Transverse colon (tissue), 4 donors: ENCODE measurements around the gene ME2. TPM values are rescaled to one million over a fixed set of nuclear protein-coding genes. Genes with fewer than 3 reads are reported as not detected.

Experiments used
- DNase-seq: peaks from one replicate; pipeline ENCODE4 v3.0.0-alpha.2; 2019
- H3K27ac ChIP-seq, 4 donors: fragments of 200-600 bp; sonication (generic); 2 replicates each; pipeline ENCODE4 v1.5.1; 2016 to 2018; ENCODE audit warnings: inconsistent platforms in 4 of 4
- H3K27me3 ChIP-seq: fragments of 200-600 bp; sonication (generic); 2 replicates; pipeline ENCODE4 v1.5.1; 2017; ENCODE audit warnings: inconsistent platforms
- H3K36me3 ChIP-seq, 4 donors: fragments of 200-600 bp; sonication (generic); 2 replicates each; pipeline ENCODE4 v1.5.1; 2017 to 2019; ENCODE audit warnings: inconsistent platforms in 4 of 4
- H3K4me1 ChIP-seq, 4 donors: fragments of 200-600 bp; sonication (generic); 2 replicates each; pipeline ENCODE4 v1.5.1; 2017 to 2020; ENCODE audit warnings: inconsistent platforms in 4 of 4
- H3K4me3 ChIP-seq, 4 donors: fragments of 200-600 bp; sonication (generic); 1 replicate in 1 of 4; 2 replicates in 3 of 4; pipeline versions ENCODE4 v1.5.1 to v1.6.1; 2017 to 2019; ENCODE audit warnings: inconsistent platforms in 4 of 4
- H3K9me3 ChIP-seq, 2 donors: fragments of 200-600 bp; sonication (generic); 2 replicates each; pipeline ENCODE4 v1.5.1; 2017 to 2019; ENCODE audit warnings: inconsistent platforms in 2 of 2
- EP300 ChIP-seq: sonication (generic); formaldehyde crosslinking; IDR thresholded peaks from one replicate; pipeline ENCODE4 v1.6.1; 2017; ENCODE audit warnings: antibody characterized with exemption, low read depth
- POLR2A ChIP-seq: fragments of 450-650 bp; IDR thresholded peaks from one replicate; pipeline ENCODE4 v1.6.1; 2016; ENCODE audit warnings: antibody characterized with exemption, mild to moderate bottlenecking, moderate library complexity
- POLR2AphosphoS5 ChIP-seq, 3 donors: sonication (generic); formaldehyde crosslinking; IDR thresholded peaks; one replicate each; pipeline ENCODE4 v1.6.1; 2016; ENCODE audit warnings: antibody characterized with exemption in 3 of 3
- WGBS, 2 donors: methylation state at CpG; one replicate each; pipeline ENCODE4 v1.1.5; 2018; ENCODE audit warnings: low coverage in 1 of 2; 5-methylcytosine and 5-hydroxymethylcytosine counted together
- in situ Hi-C, 4 donors: fragments of 200-750 bp; cut with MboI; loops; one replicate each; pipeline versions ENCODE4 v1.15.0 to v1.15.1; 2017; ENCODE audit warnings: low sequenced_read_pairs in 3 of 4, low pct_ligation_motif_present in 1 of 4, low pct_unique_long_range_greater_than_20kb in 1 of 4
- intact Hi-C: fragments of 100-400 bp; cut with DNase I; formaldehyde crosslinking; loops from one replicate; pipeline ENCODE4 v1.15.1; 2023; ENCODE audit warnings: low total_unique reads
- total RNA-seq, 4 donors: library from RNA; depleted of rRNA; stranded (reverse); fragments of >200 nt; gene quantifications; one replicate each; pipeline ENCODE4 v1.1.0, GENCODE V29; 2016
- TF ChIP-seq, protein P1 (sequence below), 5 experiments: fragments of 200-600 bp in 3 of 5; fragments of 450-650 bp in 2 of 5; sonication (generic) in 3 of 5; IDR thresholded peaks; 1 replicate in 2 of 5; 2 replicates in 3 of 5; pipeline ENCODE4 v1.5.1; 2016 to 2017; ENCODE audit warnings: antibody characterized with exemption in 5 of 5, inconsistent platforms in 3 of 5, mild to moderate bottlenecking in 2 of 5, moderate library complexity in 1 of 5

ME2 gene
- total RNA-seq, 4 donors from 2014 or later = 28.8 to 84.5 (median 53.2) TPM

- no peaks in the 10 kb centered on the region for H3K27me3 ChIP-seq
- H3K4me1 ChIP-seq = peaks cover 8 to 36% (median 18%) of the 10 kb centered on the region in 4 donors
- in situ Hi-C loops (no loop called here), intact Hi-C loops (no loop called here)
- TF ChIP-seq POLR2A (no peak), POLR2AphosphoS5 (IDR thresholded peaks at IDR 0.05) (peak in 1 of 3 donors; percentile 65)
- 62 to 63% methylated on average over 4 of the region's 4 CpGs for WGBS, 2 donors
- no peak overlapping the region for H3K4me3 ChIP-seq
- no peak overlapping the region for H3K27ac ChIP-seq
- peaks cover 0 to 40% (median 13%) of the 10 kb centered on the region in 4 donors for H3K36me3 ChIP-seq
- DNase-seq = no peak
- H3K9me3 ChIP-seq = peaks cover 0 to 5% of the 10 kb centered on the region in 2 donors
These were observed 94.6 kb downstream of the ME2 start for GRCh38 chr18:50973367-50974126.

DNA sequence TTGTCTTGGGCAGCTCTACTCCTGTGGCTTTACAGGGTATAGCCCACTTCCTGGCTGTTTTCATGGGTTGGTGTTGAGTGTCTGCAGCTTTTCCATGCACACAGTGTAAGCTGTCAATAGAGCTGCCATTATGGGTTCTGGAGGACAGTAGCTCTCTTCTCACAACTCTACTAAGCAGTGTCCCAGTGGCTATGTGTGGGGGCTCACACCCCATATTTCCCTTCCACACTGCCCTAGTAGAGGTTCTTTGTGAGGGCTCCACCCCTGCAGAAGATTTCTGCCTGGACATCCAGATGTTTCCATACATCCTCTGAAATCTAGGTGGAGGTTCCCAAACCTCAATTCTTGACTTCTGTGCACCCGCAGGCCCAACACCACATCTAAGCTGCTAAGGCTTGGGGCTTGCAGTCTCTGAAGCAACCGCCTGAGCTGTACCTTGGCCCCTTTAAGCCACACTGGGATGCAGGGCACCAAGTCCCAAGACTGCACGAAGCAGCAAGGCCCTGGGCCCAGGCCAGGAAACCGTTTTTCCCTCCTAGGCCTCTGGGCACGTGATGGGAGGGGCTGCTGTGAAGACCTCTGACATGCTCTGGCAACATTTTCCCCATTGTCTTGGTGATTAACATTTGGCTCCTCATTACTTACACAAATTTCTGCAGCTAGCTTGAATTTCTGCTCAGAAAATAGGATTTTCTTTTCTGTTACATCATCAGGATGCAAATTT, 98.3 kb downstream of the ME2 start:
- Histone ChIP-seq H3K27me3 (no peaks in the 10 kb centered on the region), H3K27ac (no peak overlapping the region), H3K36me3 (peaks cover 0 to 49% (median 15%) of the 10 kb centered on the region in 4 donors), H3K4me1 (peaks cover 0 to 33% (median 14%) of the 10 kb centered on the region in 4 donors), H3K9me3 (peaks cover 0 to 5% of the 10 kb centered on the region in 2 donors), H3K4me3 (no peak overlapping the region)
- WGBS, 2 donors = 87% methylated on average over 5 of the region's 5 CpGs; no CpG with 5 or more reads in 1 of the 2 donors
- intact Hi-C loops (no loop called here), in situ Hi-C loops (no loop called here)
- no peak for TF ChIP-seq POLR2AphosphoS5 (IDR thresholded peaks at IDR 0.05)
- no peak for DNase-seq

GRCh38 chr18:50981381-50981780, 102.5 kb downstream of the ME2 start:
- H3K27me3 ChIP-seq = no peaks in the 10 kb centered on the region
- in situ Hi-C loops = no loop called here
- TF ChIP-seq EP300 (no peak), POLR2AphosphoS5 (IDR thresholded peaks at IDR 0.05) (no peak), POLR2A (no peak)
- TF ChIP-seq, protein P1, sequence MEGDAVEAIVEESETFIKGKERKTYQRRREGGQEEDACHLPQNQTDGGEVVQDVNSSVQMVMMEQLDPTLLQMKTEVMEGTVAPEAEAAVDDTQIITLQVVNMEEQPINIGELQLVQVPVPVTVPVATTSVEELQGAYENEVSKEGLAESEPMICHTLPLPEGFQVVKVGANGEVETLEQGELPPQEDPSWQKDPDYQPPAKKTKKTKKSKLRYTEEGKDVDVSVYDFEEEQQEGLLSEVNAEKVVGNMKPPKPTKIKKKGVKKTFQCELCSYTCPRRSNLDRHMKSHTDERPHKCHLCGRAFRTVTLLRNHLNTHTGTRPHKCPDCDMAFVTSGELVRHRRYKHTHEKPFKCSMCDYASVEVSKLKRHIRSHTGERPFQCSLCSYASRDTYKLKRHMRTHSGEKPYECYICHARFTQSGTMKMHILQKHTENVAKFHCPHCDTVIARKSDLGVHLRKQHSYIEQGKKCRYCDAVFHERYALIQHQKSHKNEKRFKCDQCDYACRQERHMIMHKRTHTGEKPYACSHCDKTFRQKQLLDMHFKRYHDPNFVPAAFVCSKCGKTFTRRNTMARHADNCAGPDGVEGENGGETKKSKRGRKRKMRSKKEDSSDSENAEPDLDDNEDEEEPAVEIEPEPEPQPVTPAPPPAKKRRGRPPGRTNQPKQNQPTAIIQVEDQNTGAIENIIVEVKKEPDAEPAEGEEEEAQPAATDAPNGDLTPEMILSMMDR (IDR thresholded peaks at IDR 0.05) = no peak
- peak overlapping the region; percentile 52 to 75 (median 69) for H3K27ac ChIP-seq
- H3K9me3 ChIP-seq = peaks cover 0 to 5% of the 10 kb centered on the region in 2 donors
- intact Hi-C loops = no loop called here
- peaks cover 0 to 23% (median 16%) of the 10 kb centered on the region in 4 donors for H3K4me1 ChIP-seq
- WGBS, 2 donors = 59 to 89% methylated on average over 1 of the region's 1 CpG
- DNase-seq = no peak
- H3K4me3 ChIP-seq = no peak overlapping the region
- H3K36me3 ChIP-seq = peaks cover 0 to 30% (median 11%) of the 10 kb centered on the region in 4 donors

- TF ChIP-seq, protein P1 (IDR thresholded peaks at IDR 0.05) = no peak
- peak in 2 of 3 donors; percentile 12 to 47 for TF ChIP-seq POLR2AphosphoS5 (IDR thresholded peaks at IDR 0.05)
- intact Hi-C loops (no loop called here), in situ Hi-C loops (no loop called here)
- H3K36me3 ChIP-seq = peaks cover 0 to 22% (median 8%) of the 10 kb centered on the region in 4 donors
- peaks cover 0 to 23% (median 16%) of the 10 kb centered on the region in 4 donors for H3K4me1 ChIP-seq
- peak overlapping the region; percentile 52 to 75 (median 69) for H3K27ac ChIP-seq
- no peak overlapping the region for H3K4me3 ChIP-seq
- no peaks in the 10 kb centered on the region for H3K9me3 ChIP-seq
- H3K27me3 ChIP-seq = no peaks in the 10 kb centered on the region
- 51 to 55% methylated on average over 8 of the region's 8 CpGs for WGBS, 2 donors
- DNase-seq = peak; percentile 38
These were observed 103.3 kb downstream of the ME2 start for GRCh38 chr18:50982086-50982801.
